Measurements from ENCODE around the gene SMIM8.

DNA sequence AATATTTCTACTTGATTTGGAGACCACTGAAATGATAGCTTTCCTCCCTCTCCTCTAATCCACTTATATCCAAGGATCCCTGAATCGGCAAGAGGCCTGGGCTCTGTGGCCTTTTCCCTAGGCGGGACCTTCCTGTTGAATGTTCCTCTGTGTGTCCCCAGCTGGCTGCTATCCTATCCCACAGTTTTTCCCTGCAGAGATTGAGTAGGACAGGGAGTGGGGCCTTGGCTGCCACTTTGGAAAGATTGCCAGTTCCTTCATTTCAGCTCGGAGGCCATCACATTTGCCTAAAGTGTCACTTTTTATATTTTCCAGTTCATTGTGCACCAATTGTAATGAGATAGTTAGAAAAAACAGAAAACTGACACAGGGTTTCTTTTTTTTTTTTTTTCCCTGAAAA lies 38.9 kb upstream of the SMIM8 start:
- TF ChIP-seq, protein P1, sequence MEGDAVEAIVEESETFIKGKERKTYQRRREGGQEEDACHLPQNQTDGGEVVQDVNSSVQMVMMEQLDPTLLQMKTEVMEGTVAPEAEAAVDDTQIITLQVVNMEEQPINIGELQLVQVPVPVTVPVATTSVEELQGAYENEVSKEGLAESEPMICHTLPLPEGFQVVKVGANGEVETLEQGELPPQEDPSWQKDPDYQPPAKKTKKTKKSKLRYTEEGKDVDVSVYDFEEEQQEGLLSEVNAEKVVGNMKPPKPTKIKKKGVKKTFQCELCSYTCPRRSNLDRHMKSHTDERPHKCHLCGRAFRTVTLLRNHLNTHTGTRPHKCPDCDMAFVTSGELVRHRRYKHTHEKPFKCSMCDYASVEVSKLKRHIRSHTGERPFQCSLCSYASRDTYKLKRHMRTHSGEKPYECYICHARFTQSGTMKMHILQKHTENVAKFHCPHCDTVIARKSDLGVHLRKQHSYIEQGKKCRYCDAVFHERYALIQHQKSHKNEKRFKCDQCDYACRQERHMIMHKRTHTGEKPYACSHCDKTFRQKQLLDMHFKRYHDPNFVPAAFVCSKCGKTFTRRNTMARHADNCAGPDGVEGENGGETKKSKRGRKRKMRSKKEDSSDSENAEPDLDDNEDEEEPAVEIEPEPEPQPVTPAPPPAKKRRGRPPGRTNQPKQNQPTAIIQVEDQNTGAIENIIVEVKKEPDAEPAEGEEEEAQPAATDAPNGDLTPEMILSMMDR (IDR thresholded peaks at IDR 0.05): no peak
- TF ChIP-seq POLR2A (IDR thresholded peaks at IDR 0.05): no peak

Measured in body of pancreas (tissue), 4 donors.